Measurements from ENCODE around the gene HCN4. TPM values are rescaled to one million over a fixed set of nuclear protein-coding genes. Genes with fewer than 3 reads are reported as not detected.

The HCN4 gene
- total RNA-seq, 4 donors from 2014 or later: 0.17 TPM; not detected in 3

DNA sequence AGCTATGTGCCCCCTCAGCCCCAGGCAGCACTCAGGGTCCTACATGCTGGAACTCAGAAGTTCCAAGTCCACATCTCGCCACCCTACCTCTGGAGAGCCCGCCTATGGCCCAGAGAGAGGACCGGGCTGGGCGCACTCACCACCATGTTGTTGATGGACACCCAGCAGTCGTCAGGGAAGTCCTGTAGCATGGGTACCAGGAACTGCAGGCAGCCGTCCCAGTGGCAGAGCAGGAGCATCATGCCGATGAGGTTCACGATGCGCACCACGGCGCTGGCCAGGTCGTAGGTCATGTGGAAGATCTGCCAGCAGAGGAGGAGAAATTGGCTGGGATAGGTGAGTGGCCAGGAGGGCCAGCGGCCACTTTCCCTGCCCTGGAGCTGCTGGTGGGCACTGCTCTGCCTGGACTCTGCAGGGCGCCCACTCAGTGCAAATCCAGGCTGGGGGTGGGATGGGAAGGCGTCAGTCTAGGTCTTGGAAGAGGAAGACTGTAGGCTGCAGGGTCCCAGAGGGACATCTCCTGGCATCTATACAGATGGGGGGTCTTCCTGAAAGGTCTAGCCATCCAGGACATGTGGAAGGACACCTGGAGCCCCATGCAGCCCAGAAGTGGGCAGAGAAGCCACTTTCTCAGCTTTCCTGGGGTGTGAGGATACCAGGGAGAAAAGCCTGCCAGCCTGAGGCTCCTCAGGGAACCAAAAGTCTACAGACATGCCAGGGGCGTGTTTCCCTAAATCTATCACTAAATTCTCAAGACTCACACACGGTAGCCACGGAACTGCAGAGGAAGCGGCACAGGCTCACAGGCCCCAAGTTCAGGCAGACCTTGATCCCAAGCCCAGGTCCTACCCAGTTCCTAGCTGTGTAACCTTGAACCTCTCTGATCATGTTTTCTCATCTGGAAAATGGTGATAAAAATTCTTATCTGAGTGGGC, 36.5 kb downstream of the HCN4 start:
- DNase-seq (ENCODE audit: extremely low spot score): no peak
- Histone ChIP-seq H3K4me3 (no peak overlapping the region), H3K27ac (replicated peaks in 1 of 4) (no peak overlapping the region), H3K4me1 (no peaks in the 10 kb centered on the region), H3K36me3 (no peaks in the 10 kb centered on the region), H3K9me3 (no peaks in the 10 kb centered on the region), H3K27me3 (no peaks in the 10 kb centered on the region)
- 89% methylated on average over 16 of the region's 19 CpGs for WGBS
- TF ChIP-seq POLR2AphosphoS5 (IDR thresholded peaks at IDR 0.05) (no peak), POLR2A (IDR thresholded peaks at IDR 0.05; ENCODE audit: low read depth) (no peak), EP300 (IDR thresholded peaks at IDR 0.05) (no peak)
- TF ChIP-seq, protein P1, sequence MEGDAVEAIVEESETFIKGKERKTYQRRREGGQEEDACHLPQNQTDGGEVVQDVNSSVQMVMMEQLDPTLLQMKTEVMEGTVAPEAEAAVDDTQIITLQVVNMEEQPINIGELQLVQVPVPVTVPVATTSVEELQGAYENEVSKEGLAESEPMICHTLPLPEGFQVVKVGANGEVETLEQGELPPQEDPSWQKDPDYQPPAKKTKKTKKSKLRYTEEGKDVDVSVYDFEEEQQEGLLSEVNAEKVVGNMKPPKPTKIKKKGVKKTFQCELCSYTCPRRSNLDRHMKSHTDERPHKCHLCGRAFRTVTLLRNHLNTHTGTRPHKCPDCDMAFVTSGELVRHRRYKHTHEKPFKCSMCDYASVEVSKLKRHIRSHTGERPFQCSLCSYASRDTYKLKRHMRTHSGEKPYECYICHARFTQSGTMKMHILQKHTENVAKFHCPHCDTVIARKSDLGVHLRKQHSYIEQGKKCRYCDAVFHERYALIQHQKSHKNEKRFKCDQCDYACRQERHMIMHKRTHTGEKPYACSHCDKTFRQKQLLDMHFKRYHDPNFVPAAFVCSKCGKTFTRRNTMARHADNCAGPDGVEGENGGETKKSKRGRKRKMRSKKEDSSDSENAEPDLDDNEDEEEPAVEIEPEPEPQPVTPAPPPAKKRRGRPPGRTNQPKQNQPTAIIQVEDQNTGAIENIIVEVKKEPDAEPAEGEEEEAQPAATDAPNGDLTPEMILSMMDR (IDR thresholded peaks at IDR 0.05): no peak
- intact Hi-C loops (cut with DNase I): no loop called here

DNA sequence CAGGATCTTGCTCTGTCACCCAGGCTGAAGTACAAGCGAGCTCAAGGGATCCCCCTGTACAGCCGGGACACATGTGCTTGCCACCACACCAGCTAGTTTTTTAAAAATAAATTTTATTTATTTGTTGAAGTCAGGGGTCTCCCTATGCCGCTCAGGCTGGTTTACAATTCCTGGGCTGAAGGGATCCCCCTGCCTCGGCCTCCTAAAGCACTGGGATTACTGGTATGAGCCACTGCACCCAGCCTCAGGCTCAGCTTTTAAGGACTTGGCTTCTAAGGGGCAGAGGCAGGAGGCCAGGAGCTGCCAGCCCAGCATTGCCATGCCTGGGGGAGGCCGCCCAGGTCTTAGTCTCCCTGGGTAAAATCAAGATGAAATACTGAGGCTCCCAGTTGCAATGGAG, 37.3 kb downstream of the HCN4 start:
- H3K4me3 ChIP-seq: no peak overlapping the region
- no peak for TF ChIP-seq POLR2AphosphoS5 (IDR thresholded peaks at IDR 0.05)
- TF ChIP-seq, protein P1 (IDR thresholded peaks at IDR 0.05): no peak
- no peak for TF ChIP-seq POLR2A (IDR thresholded peaks at IDR 0.05; ENCODE audit: low read depth)
- no peak for TF ChIP-seq EP300 (IDR thresholded peaks at IDR 0.05)
- no peak for DNase-seq (ENCODE audit: extremely low spot score)
- intact Hi-C loops (cut with DNase I): no loop called here
- H3K27me3 ChIP-seq: no peaks in the 10 kb centered on the region
- no peaks in the 10 kb centered on the region for H3K4me1 ChIP-seq
- no peak overlapping the region for H3K27ac ChIP-seq (replicated peaks in 1 of 4)
- no peaks in the 10 kb centered on the region for H3K36me3 ChIP-seq
- H3K9me3 ChIP-seq: no peaks in the 10 kb centered on the region
- WGBS: 88% methylated on average over 5 of the region's 5 CpGs

DNA sequence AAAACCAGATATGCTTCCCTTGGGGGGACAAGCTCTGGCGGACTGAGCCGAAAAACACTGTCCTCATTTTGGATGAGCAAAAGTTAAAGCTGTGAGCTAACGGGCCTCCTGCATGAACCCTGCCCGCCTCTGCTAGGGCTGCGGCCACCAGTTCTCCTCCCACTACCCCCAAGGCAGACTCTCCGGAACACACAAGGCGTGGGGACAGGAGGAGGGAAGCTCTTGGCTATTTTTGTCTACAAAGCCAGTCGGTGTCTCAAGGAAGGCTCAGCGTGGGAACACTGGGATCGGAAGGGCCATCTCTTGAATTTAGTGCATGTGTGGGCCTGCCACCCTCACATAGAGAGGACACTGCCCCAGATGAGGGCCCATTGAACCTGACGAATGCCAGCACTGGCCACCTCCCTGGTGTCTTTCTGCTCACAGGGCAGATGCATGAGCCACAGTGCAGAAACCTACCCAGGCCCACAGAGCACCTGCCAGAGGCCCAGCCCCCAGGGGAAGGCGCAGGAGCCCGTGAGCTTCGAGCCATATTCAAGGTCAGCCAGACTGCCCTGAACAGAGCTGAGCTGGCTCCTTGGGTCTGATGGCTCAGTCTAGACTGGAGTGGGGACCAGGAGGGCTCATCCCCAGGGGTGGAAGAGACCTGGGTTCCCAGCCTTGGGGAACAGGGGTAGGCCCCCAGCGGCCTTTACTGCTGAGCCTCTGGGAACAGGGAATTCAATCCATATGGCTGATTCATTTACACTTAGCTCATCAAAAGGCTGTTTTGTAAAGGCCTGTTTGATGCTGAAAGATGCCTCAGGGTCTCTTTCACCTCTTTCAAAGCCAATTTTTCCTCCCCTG, 38.3 kb downstream of the HCN4 start:
- intact Hi-C loops (cut with DNase I): no loop called here
- TF ChIP-seq, protein P1 (IDR thresholded peaks at IDR 0.05): no peak
- no peak for TF ChIP-seq POLR2A (IDR thresholded peaks at IDR 0.05; ENCODE audit: low read depth)
- TF ChIP-seq POLR2AphosphoS5 (IDR thresholded peaks at IDR 0.05): no peak
- no peak for TF ChIP-seq EP300 (IDR thresholded peaks at IDR 0.05)
- WGBS: 76% methylated on average over 12 of the region's 15 CpGs
- Histone ChIP-seq H3K27me3 (peaks cover 0 to 8% (median 0%) of the 10 kb centered on the region in 4 donors), H3K9me3 (no peaks in the 10 kb centered on the region), H3K4me3 (no peak overlapping the region), H3K27ac (replicated peaks in 1 of 4) (no peak overlapping the region), H3K36me3 (no peaks in the 10 kb centered on the region), H3K4me1 (no peaks in the 10 kb centered on the region)
- no peak for DNase-seq (ENCODE audit: extremely low spot score)

DNA sequence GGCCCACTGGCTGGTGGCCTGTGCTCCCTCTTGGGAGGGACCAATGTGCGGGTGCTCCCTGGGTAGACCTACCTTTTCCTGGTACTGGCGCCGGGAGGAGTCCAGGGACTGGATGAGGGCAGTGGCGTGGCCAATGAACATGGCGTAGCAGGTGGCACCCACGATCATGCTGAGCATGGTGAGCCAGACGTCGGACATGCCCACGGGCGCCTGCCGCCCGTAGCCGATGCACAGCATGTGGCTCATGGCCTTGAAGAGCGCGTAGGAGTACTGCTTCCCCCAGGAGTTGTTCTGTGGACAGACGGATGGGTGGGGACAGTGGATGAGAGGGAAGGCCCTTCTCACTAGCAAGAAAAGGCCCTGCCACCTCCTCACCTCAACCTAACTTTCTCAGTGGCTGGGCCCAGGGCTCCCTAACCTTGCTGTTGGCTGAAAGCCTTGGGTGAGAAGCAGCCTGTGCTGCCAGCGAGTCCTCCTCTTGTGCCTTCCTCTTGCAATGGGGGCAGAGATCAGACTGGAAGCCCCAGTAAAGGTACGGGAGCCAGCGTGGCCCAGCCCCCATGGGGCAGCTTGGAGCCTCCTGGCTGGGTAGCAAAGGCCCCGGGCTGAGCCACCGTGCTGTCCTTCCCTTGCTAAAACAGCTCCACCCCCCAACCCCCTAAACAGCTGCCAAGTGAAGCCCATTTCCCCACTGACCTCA, 39.1 kb downstream of the HCN4 start:
- Histone ChIP-seq H3K27me3 (peaks cover 0 to 16% (median 0%) of the 10 kb centered on the region in 4 donors), H3K9me3 (no peaks in the 10 kb centered on the region), H3K27ac (replicated peaks in 1 of 4) (no peak overlapping the region), H3K36me3 (no peaks in the 10 kb centered on the region), H3K4me3 (no peak overlapping the region), H3K4me1 (no peaks in the 10 kb centered on the region)
- intact Hi-C loops (cut with DNase I): no loop called here
- TF ChIP-seq POLR2A (IDR thresholded peaks at IDR 0.05; ENCODE audit: low read depth): no peak
- TF ChIP-seq POLR2AphosphoS5 (IDR thresholded peaks at IDR 0.05): no peak
- TF ChIP-seq EP300 (IDR thresholded peaks at IDR 0.05): no peak
- TF ChIP-seq, protein P1 (IDR thresholded peaks at IDR 0.05): no peak
- DNase-seq (ENCODE audit: extremely low spot score): no peak
- WGBS: 88% methylated on average over 17 of the region's 21 CpGs

Measured in esophagus muscularis mucosa (tissue), 4 donors.